CD4-positive, alpha-beta T cell (primary cell): ENCODE measurements around the gene PPFIBP2. TPM values are rescaled to one million over a fixed set of nuclear protein-coding genes. Genes with fewer than 3 reads are reported as not detected.

ENCODE experiments used
- ATAC-seq: fragments of 200-7000 bp; cut with Tn5 transposase; one replicate; pipeline ENCODE4 v1.10.0; 2022; ENCODE audit warnings: mild to moderate bottlenecking; ENCODE audit not compliant: poor library complexity
- CTCF ChIA-PET: fragments of 350-600 bp; sonication (Branson Sonifier 250); formaldehyde crosslinking; loops from one replicate; lab custom pipeline; 2021; ENCODE audit warnings: antibody characterized with exemption, inconsistent platforms; lab: Charles Lee
- POLR2A ChIA-PET: fragments of 350-600 bp; sonication (Branson Sonifier 250); formaldehyde crosslinking; loops from one replicate; lab custom pipeline; 2021; ENCODE audit warnings: antibody characterized with exemption, inconsistent platforms; lab: Charles Lee
- DNase-seq, 14 experiments: peaks; one replicate each; pipeline ENCODE4 v3.0.0-alpha.2; 2013 to 2020; ENCODE audit warnings: mixed read lengths in 2 of 14
- H3K27ac ChIP-seq, 2 donors: one replicate each; pipeline versions ENCODE4 v1.5.1 to v1.7.0; 2013; ENCODE audit warnings: low read length in 2 of 2, low read depth in 1 of 2, mild to moderate bottlenecking in 1 of 2
- H3K27me3 ChIP-seq, 2 experiments: 1 replicate in 1 of 2; 2 replicates in 1 of 2; pipeline versions ENCODE4 v1.6.1 to v1.7.0; 2013; ENCODE audit warnings: low read length in 2 of 2, control low read depth in 1 of 2, mild to moderate bottlenecking in 1 of 2, moderate library complexity in 1 of 2; ENCODE audit not compliant: insufficient read depth in 2 of 2, control insufficient read depth in 1 of 2
- H3K36me3 ChIP-seq: one replicate; pipeline ENCODE4 v1.6.1; 2013; ENCODE audit warnings: low read length, control low read depth; ENCODE audit not compliant: insufficient read depth
- H3K4me1 ChIP-seq: one replicate; pipeline ENCODE4 v1.6.1; 2013; ENCODE audit warnings: low read length, control low read depth; ENCODE audit not compliant: insufficient read depth
- H3K4me3 ChIP-seq: one replicate; pipeline ENCODE4 v1.5.1; 2013; ENCODE audit warnings: mild to moderate bottlenecking, low read length, moderate library complexity
- H3K9me3 ChIP-seq, 2 experiments: 1 replicate in 1 of 2; 2 replicates in 1 of 2; pipeline versions ENCODE4 v1.6.1 to v1.7.0; 2013; ENCODE audit warnings: low read length in 2 of 2, mild to moderate bottlenecking in 2 of 2, control low read depth in 1 of 2, moderate library complexity in 1 of 2; ENCODE audit not compliant: control insufficient read depth in 1 of 2, insufficient read depth in 1 of 2
- H3K27ac Mint-ChIP-seq: one replicate; pipeline ENCODE4 v1.8.0; 2020; ENCODE audit warnings: mixed read lengths
- H3K27me3 Mint-ChIP-seq: one replicate; pipeline ENCODE4 v1.8.0; 2021; ENCODE audit warnings: mixed read lengths
- H3K36me3 Mint-ChIP-seq: one replicate; pipeline ENCODE4 v1.8.0; 2021; ENCODE audit warnings: low read depth, mixed read lengths
- H3K4me1 Mint-ChIP-seq: one replicate; pipeline ENCODE4 v1.8.0; 2021; ENCODE audit warnings: low read depth, mixed read lengths
- H3K4me3 Mint-ChIP-seq: one replicate; pipeline ENCODE4 v1.8.0; 2020; ENCODE audit warnings: mild to moderate bottlenecking, mixed read lengths
- H3K9me3 Mint-ChIP-seq: one replicate; pipeline ENCODE4 v1.8.0; 2020; ENCODE audit warnings: mixed read lengths
- intact Hi-C, 2 experiments: fragments of 100-400 bp; cut with DNase I in 1 of 2; cut with micrococcal nuclease in 1 of 2; formaldehyde crosslinking; loops; one replicate each; pipeline versions ENCODE4 v1.15.1 to v1.9.0; 2023 to 2025; cut with DNase I, micrococcal nuclease
- total RNA-seq, 174 experiments: library from RNA in 2 of 174; stranded (reverse) in 2 of 174; gene quantifications; one replicate each; pipeline ENCODE4 v1.2.3 and lab custom pipeline; 2021 to 2026
- TF ChIP-seq, protein P1 (sequence below): fragments of 200-600 bp; IDR thresholded peaks from one replicate; pipeline ENCODE4 v1.8.0; 2022; ENCODE audit warnings: antibody characterized with exemption, mild to moderate bottlenecking

The PPFIBP2 gene
- total RNA-seq, 2 experiments from 2014 or later: 27.0 to 35.9 TPM

GRCh38 chr11:7609015-7609414 is 95.2 kb downstream of the PPFIBP2 start:
- POLR2A ChIA-PET: no interaction called here
- CTCF ChIA-PET: no interaction called here

GRCh38 chr11:7609521-7609920 is 95.7 kb downstream of the PPFIBP2 start:
- no peaks in the 10 kb centered on the region for H3K27me3 ChIP-seq
- Mint-ChIP-seq H3K4me3 (no peak overlapping the region), H3K4me1 (no peaks in the 10 kb centered on the region), H3K27ac (no peak overlapping the region), H3K36me3 (peaks cover 52% of the 10 kb centered on the region), H3K27me3 (no peaks in the 10 kb centered on the region), H3K9me3 (no peaks in the 10 kb centered on the region)
- DNase-seq: no peak
- ATAC-seq: no peak
- no peaks in the 10 kb centered on the region for H3K4me1 ChIP-seq
- H3K36me3 ChIP-seq: no peaks in the 10 kb centered on the region
- TF ChIP-seq, protein P1, sequence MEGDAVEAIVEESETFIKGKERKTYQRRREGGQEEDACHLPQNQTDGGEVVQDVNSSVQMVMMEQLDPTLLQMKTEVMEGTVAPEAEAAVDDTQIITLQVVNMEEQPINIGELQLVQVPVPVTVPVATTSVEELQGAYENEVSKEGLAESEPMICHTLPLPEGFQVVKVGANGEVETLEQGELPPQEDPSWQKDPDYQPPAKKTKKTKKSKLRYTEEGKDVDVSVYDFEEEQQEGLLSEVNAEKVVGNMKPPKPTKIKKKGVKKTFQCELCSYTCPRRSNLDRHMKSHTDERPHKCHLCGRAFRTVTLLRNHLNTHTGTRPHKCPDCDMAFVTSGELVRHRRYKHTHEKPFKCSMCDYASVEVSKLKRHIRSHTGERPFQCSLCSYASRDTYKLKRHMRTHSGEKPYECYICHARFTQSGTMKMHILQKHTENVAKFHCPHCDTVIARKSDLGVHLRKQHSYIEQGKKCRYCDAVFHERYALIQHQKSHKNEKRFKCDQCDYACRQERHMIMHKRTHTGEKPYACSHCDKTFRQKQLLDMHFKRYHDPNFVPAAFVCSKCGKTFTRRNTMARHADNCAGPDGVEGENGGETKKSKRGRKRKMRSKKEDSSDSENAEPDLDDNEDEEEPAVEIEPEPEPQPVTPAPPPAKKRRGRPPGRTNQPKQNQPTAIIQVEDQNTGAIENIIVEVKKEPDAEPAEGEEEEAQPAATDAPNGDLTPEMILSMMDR: no peak
- CTCF ChIA-PET: no interaction called here
- no peaks in the 10 kb centered on the region for H3K9me3 ChIP-seq
- no peak overlapping the region for H3K27ac ChIP-seq
- H3K4me3 ChIP-seq: no peak overlapping the region
- POLR2A ChIA-PET: no interaction called here
- intact Hi-C loops: no loop called here

More at GRCh38 chr11:7609015-7609414, 95.2 kb downstream of the PPFIBP2 start:
- DNase-seq (no peak), ATAC-seq (no peak)
- H3K36me3 ChIP-seq: no peaks in the 10 kb centered on the region
- H3K27ac ChIP-seq: no peak overlapping the region
- H3K4me1 ChIP-seq: no peaks in the 10 kb centered on the region
- H3K4me3 ChIP-seq: no peak overlapping the region
- intact Hi-C loops: no loop called here
- Mint-ChIP-seq H3K4me3 (no peak overlapping the region), H3K27ac (no peak overlapping the region), H3K27me3 (no peaks in the 10 kb centered on the region), H3K9me3 (no peaks in the 10 kb centered on the region), H3K4me1 (no peaks in the 10 kb centered on the region), H3K36me3 (peaks cover 47% of the 10 kb centered on the region)
- TF ChIP-seq, protein P1: no peak
- no peaks in the 10 kb centered on the region for H3K9me3 ChIP-seq
- no peaks in the 10 kb centered on the region for H3K27me3 ChIP-seq

DNA sequence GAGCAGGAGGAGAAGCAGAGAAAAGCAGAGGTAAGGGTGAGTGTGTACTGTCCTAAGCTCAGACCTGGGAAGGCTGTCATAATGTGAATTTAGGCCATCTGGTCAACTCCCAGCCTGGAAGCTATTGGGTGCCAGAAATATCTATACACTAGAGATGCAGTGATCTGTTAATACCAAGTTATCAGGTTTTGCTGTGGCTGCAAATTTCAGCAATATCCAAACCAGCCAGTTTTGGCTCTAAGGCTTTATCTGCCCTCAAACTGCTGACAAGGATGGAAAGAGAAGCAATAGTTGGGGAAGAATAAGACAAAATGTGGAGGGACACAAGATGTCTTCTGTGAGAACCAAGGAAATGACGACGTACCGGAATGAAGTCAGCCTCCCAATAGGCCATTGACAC is 96.6 kb downstream of the PPFIBP2 start:
- no peaks in the 10 kb centered on the region for H3K36me3 ChIP-seq
- no peak overlapping the region for H3K27ac Mint-ChIP-seq
- H3K4me3 ChIP-seq: no peak overlapping the region
- CTCF ChIA-PET: no interaction called here
- H3K4me1 Mint-ChIP-seq: no peaks in the 10 kb centered on the region
- TF ChIP-seq, protein P1: no peak
- POLR2A ChIA-PET: no interaction called here
- no peaks in the 10 kb centered on the region for H3K9me3 Mint-ChIP-seq
- no peak overlapping the region for H3K4me3 Mint-ChIP-seq
- DNase-seq (no peak), ATAC-seq (no peak)
- no peaks in the 10 kb centered on the region for H3K9me3 ChIP-seq
- H3K27ac ChIP-seq: no peak overlapping the region
- intact Hi-C loops: no loop called here
- no peaks in the 10 kb centered on the region for H3K27me3 Mint-ChIP-seq
- H3K4me1 ChIP-seq: no peaks in the 10 kb centered on the region
- H3K27me3 ChIP-seq: no peaks in the 10 kb centered on the region
- peaks cover 55% of the 10 kb centered on the region for H3K36me3 Mint-ChIP-seq
